ENCODE results near the gene ROBO2. TPM values are rescaled to one million over a fixed set of nuclear protein-coding genes. Genes with fewer than 3 reads are reported as not detected.

The ROBO2 gene
- total RNA-seq, 2 donors from 2014 or later = 0.74 to 0.88 TPM

DNA sequence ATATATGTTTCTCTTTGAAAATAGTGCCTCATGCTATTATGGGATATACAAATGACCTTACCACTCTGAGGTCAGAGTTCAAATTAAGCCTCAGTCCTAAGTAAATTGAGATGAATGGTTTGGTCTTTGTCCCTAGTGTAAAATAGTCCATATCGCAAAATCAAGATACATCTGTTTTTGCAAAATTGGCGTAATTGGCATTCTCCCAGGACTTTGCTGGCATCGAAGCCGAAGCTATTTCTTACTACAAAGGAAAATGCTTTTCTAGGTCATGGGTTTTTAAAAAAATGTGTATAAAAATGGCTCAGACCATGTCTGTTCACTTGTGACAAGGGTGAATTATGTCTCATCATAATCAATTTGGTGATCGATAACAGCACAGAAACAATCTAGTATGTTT is 25.9 kb downstream of the ROBO2 start:
- no peaks in the 10 kb centered on the region for H3K4me1 ChIP-seq
- intact Hi-C loops (cut with DNase I) = no loop called here
- no peak overlapping the region for H3K9ac ChIP-seq (ENCODE audit: low read depth in 2 of 2, low read length in 2 of 2)
- H3K27me3 ChIP-seq = no peaks in the 10 kb centered on the region
- no peak overlapping the region for H3K27ac ChIP-seq
- no peak for DNase-seq
- H3K36me3 ChIP-seq = no peaks in the 10 kb centered on the region
- no peaks in the 10 kb centered on the region for H3K9me3 ChIP-seq
- TF ChIP-seq, protein P1, sequence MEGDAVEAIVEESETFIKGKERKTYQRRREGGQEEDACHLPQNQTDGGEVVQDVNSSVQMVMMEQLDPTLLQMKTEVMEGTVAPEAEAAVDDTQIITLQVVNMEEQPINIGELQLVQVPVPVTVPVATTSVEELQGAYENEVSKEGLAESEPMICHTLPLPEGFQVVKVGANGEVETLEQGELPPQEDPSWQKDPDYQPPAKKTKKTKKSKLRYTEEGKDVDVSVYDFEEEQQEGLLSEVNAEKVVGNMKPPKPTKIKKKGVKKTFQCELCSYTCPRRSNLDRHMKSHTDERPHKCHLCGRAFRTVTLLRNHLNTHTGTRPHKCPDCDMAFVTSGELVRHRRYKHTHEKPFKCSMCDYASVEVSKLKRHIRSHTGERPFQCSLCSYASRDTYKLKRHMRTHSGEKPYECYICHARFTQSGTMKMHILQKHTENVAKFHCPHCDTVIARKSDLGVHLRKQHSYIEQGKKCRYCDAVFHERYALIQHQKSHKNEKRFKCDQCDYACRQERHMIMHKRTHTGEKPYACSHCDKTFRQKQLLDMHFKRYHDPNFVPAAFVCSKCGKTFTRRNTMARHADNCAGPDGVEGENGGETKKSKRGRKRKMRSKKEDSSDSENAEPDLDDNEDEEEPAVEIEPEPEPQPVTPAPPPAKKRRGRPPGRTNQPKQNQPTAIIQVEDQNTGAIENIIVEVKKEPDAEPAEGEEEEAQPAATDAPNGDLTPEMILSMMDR (IDR thresholded peaks at IDR 0.05) = no peak
- no peak overlapping the region for H3K4me3 ChIP-seq

DNA sequence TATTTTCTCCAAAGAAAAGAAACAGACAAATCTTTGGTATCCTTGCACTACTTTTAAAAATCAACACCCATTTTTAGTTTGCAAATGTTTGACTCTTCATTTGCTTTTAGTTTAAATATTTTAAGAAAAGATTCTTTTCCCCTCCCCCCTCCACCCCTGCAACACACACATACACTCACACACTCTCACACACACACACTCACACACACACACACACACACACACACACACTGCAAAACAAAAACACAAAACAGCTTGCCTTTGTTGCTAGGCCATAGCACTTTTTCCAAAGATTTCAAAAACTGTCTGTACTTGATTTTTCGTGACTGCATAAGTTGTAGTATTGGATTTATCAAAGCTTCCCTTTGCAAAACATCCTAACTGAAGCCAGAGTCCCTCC is 26.9 kb downstream of the ROBO2 start:
- no peaks in the 10 kb centered on the region for H3K27me3 ChIP-seq
- no peaks in the 10 kb centered on the region for H3K4me1 ChIP-seq
- DNase-seq = no peak
- H3K9ac ChIP-seq (ENCODE audit: low read depth in 2 of 2, low read length in 2 of 2) = no peak overlapping the region
- no peaks in the 10 kb centered on the region for H3K9me3 ChIP-seq
- intact Hi-C loops (cut with DNase I) = no loop called here
- no peaks in the 10 kb centered on the region for H3K36me3 ChIP-seq
- H3K4me3 ChIP-seq = no peak overlapping the region
- no peak overlapping the region for H3K27ac ChIP-seq
- TF ChIP-seq, protein P1 (IDR thresholded peaks at IDR 0.05) = no peak

DNA sequence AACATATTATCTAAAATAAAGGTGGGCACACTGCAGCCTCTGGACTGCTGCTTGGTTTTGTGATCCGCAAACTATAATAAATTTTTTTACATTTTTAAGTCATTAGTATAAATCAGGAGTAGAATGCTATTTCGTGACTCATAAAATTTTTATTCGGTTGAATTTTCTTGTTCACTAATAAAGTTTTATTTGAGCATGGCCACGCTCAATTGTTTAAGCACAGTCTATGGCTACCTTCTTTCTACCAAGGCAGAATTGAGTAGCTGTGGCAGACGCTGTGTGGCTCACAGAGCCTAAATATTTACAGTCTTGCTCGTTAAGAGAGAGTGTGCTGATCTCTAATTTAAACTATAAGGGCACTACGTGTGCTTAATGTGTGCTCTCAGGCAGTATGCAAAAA is 28.9 kb downstream of the ROBO2 start:
- intact Hi-C loops (cut with DNase I) = no loop called here
- TF ChIP-seq, protein P1 (IDR thresholded peaks at IDR 0.05) = no peak
- no peak overlapping the region for H3K4me3 ChIP-seq

DNA sequence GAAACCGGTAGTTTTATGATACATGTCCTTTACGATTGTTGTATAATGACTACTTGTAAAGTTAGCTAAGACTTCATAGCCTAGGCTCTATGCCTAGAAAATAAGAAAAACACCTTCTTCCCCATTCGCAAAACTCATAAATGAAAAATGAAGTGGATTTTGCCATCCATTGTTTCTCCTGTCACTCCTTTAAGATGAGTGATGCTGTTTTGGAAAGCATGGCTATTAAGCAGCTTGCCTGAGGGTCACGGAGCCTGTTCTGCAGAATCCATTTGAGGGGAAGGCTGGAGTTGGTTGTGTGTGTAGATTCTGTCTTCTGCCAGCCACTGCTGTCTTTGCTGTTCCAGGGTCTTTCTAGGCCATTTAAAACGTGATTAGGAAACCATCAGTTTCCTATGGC is 31.5 kb downstream of the ROBO2 start:
- Histone ChIP-seq H3K9me3 (no peaks in the 10 kb centered on the region), H3K4me3 (no peak overlapping the region), H3K36me3 (no peaks in the 10 kb centered on the region), H3K4me1 (no peaks in the 10 kb centered on the region), H3K27me3 (no peaks in the 10 kb centered on the region), H3K9ac (ENCODE audit: low read depth in 2 of 2, low read length in 2 of 2) (no peak overlapping the region), H3K27ac (no peak overlapping the region)
- intact Hi-C loops (cut with DNase I) = no loop called here
- DNase-seq = no peak
- TF ChIP-seq, protein P1 (IDR thresholded peaks at IDR 0.05) = no peak

More for the DNA sequence above, 28.9 kb downstream of the ROBO2 start:
- no peak overlapping the region for H3K9ac ChIP-seq (ENCODE audit: low read depth in 2 of 2, low read length in 2 of 2)
- DNase-seq = no peak
- no peaks in the 10 kb centered on the region for H3K9me3 ChIP-seq
- no peak overlapping the region for H3K27ac ChIP-seq
- no peaks in the 10 kb centered on the region for H3K36me3 ChIP-seq
- no peaks in the 10 kb centered on the region for H3K4me1 ChIP-seq
- no peaks in the 10 kb centered on the region for H3K27me3 ChIP-seq

DNA sequence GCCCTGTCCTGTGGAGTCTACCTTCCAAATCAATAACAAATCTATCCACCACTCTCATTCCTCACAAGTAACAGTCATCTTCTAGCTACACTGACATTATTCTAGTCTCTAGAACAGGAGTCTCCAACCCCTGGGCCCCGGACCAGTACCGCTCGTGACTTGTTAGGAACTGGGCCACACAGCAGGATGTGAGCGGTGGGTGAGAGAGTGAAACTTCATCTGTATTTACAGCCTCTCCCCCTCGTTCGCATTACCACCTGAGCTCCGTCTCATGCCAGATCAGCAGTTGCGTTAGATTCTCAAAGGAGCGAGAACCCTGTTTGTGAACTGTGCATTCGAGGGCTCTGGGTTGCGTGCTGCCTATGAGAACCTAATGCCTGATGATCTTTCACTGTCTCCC is 31.9 kb downstream of the ROBO2 start:
- Histone ChIP-seq H3K36me3 (no peaks in the 10 kb centered on the region), H3K27me3 (no peaks in the 10 kb centered on the region), H3K4me1 (no peaks in the 10 kb centered on the region), H3K9me3 (no peaks in the 10 kb centered on the region), H3K9ac (ENCODE audit: low read depth in 2 of 2, low read length in 2 of 2) (no peak overlapping the region), H3K4me3 (no peak overlapping the region), H3K27ac (no peak overlapping the region)
- TF ChIP-seq, protein P1 (IDR thresholded peaks at IDR 0.05) = no peak
- intact Hi-C loops (cut with DNase I) = no loop called here
- no peak for DNase-seq

DNA sequence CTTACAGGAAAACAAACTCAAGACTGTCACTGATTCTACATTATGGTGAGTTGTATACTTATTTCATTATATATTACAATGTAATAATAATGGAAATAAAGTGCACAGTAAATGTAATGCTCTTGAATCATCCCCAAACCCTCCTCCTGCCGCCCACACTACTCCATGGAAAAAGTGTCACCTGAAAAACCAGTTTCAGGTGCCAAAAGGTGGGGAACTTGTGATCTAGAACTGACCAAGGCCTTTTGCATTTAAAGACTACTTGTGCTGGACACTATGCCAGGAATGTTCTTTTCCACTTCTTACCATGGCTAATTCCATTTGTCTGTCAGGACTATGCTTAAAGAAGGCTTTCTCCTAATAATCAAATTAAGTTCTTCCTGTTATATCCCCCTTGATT is 32.3 kb downstream of the ROBO2 start:
- Histone ChIP-seq H3K4me3 (no peak overlapping the region), H3K4me1 (no peaks in the 10 kb centered on the region), H3K36me3 (no peaks in the 10 kb centered on the region), H3K27ac (no peak overlapping the region), H3K27me3 (no peaks in the 10 kb centered on the region), H3K9ac (ENCODE audit: low read depth in 2 of 2, low read length in 2 of 2) (no peak overlapping the region), H3K9me3 (no peaks in the 10 kb centered on the region)
- TF ChIP-seq, protein P1 (IDR thresholded peaks at IDR 0.05) = no peak
- DNase-seq = no peak
- intact Hi-C loops (cut with DNase I) = no loop called here
